GM23248 (cell line): ENCODE measurements around the gene SBK3. TPM values are rescaled to one million over a fixed set of nuclear protein-coding genes. Genes with fewer than 3 reads are reported as not detected.
"Not testable (repeated sequence)": the region's sequence is repeated elsewhere in the genome, so short reads cannot be mapped to it uniquely, and the experiment has no call there.

ENCODE experiments used
- DNase-seq: peaks from one replicate; pipeline ENCODE4 v3.0.0-alpha.2; 2015
- H2AFZ ChIP-seq: fragments of 200-600 bp; sonication (generic); 2 replicates; pipeline ENCODE4 v1.6.1; 2016; ENCODE audit warnings: antibody characterized with exemption
- H3F3A ChIP-seq: fragments of 200-600 bp; sonication (generic); 2 replicates; pipeline ENCODE4 v1.6.1; 2016; ENCODE audit warnings: mild to moderate bottlenecking, antibody characterized with exemption, mixed run types; ENCODE audit not compliant: insufficient read depth
- H3K27ac ChIP-seq: fragments of 200-600 bp; sonication (generic); 2 replicates; pipeline ENCODE4 v1.5.1; 2016; ENCODE audit warnings: mild to moderate bottlenecking
- H3K27me3 ChIP-seq: fragments of 200-600 bp; sonication (generic); replicated peaks from 2 replicates; pipeline ENCODE4 v1.6.1; 2016; ENCODE audit warnings: mild to moderate bottlenecking; ENCODE audit not compliant: insufficient read depth
- H3K36me3 ChIP-seq: fragments of 200-600 bp; sonication (generic); 2 replicates; pipeline ENCODE4 v1.6.1; 2016; ENCODE audit warnings: low read depth, mild to moderate bottlenecking
- H3K4me1 ChIP-seq: fragments of 200-600 bp; sonication (generic); 2 replicates; pipeline ENCODE4 v1.6.1; 2016; ENCODE audit warnings: mild to moderate bottlenecking; ENCODE audit not compliant: insufficient read depth
- H3K4me2 ChIP-seq: fragments of 200-600 bp; sonication (generic); one replicate; pipeline ENCODE4 v1.6.1; 2016; ENCODE audit warnings: mild to moderate bottlenecking; ENCODE audit not compliant: unreplicated experiment
- H3K4me3 ChIP-seq: fragments of 200-600 bp; sonication (generic); 2 replicates; pipeline ENCODE4 v1.5.1; 2016; ENCODE audit warnings: mild to moderate bottlenecking
- H3K79me2 ChIP-seq: fragments of 200-600 bp; sonication (generic); 2 replicates; pipeline ENCODE4 v1.6.1; 2016; ENCODE audit warnings: mild to moderate bottlenecking; ENCODE audit not compliant: insufficient read depth
- H3K9ac ChIP-seq: fragments of 200-600 bp; sonication (generic); 2 replicates; pipeline ENCODE4 v1.6.1; 2016; ENCODE audit warnings: mild to moderate bottlenecking
- H3K9me2 ChIP-seq: fragments of 200-600 bp; sonication (generic); 2 replicates; pipeline ENCODE4 v1.6.1; 2016; ENCODE audit warnings: mixed run types, mild to moderate bottlenecking, moderate library complexity; ENCODE audit not compliant: insufficient read depth
- H3K9me3 ChIP-seq: fragments of 200-600 bp; sonication (generic); one replicate; pipeline ENCODE4 v1.6.1; 2017; ENCODE audit warnings: low read depth
- H4K20me1 ChIP-seq: fragments of 200-600 bp; sonication (generic); 2 replicates; pipeline ENCODE4 v1.6.0; 2016; ENCODE audit not compliant: insufficient read depth
- EZH2 ChIP-seq: fragments of 200-600 bp; sonication (generic); IDR thresholded peaks from 2 replicates; pipeline ENCODE4 v1.6.1; 2018; ENCODE audit warnings: antibody characterized with exemption, mild to moderate bottlenecking; ENCODE audit not compliant: insufficient read depth, poor library complexity, severe bottlenecking
- EZH2phosphoT487 ChIP-seq: fragments of 200-600 bp; sonication (generic); IDR thresholded peaks from 2 replicates; pipeline ENCODE4 v1.6.1; 2018; ENCODE audit warnings: antibody characterized with exemption, moderate library complexity, mild to moderate bottlenecking, low read depth; ENCODE audit not compliant: insufficient read depth
- WGBS, 2 experiments: methylation state at CpG; one replicate each; pipeline ENCODE4 v1.1.6; 2015 to 2017; ENCODE audit warnings: low lambda C conversion rate in 2 of 2, low coverage in 1 of 2; ENCODE audit errors: missing lambda C conversion rate in 2 of 2; 5-methylcytosine and 5-hydroxymethylcytosine counted together
- in situ Hi-C: fragments of 300-500 bp; cut with MboI; formaldehyde crosslinking; loops from 2 replicates; pipeline ENCODE4 v1.15.0; 2020
- polyA plus RNA-seq: library from polyadenylated mRNA; unstranded; fragments of >200 nt; fragmentation: Nextera tagmentation; extraction: Ambion mirVana; gene quantifications from 2 replicates; pipeline ENCODE4 v1.2.1, GENCODE V29; 2016
- total RNA-seq: library from RNA; depleted of rRNA; stranded (reverse); fragments of >200 nt; shearing (Covaris generic); gene quantifications from 2 replicates; pipeline ENCODE4 v1.2.3, GENCODE V29; 2014

SBK3 gene
- total and polyA plus RNA-seq, 2 experiments from 2014 or later, result not detected

DNA sequence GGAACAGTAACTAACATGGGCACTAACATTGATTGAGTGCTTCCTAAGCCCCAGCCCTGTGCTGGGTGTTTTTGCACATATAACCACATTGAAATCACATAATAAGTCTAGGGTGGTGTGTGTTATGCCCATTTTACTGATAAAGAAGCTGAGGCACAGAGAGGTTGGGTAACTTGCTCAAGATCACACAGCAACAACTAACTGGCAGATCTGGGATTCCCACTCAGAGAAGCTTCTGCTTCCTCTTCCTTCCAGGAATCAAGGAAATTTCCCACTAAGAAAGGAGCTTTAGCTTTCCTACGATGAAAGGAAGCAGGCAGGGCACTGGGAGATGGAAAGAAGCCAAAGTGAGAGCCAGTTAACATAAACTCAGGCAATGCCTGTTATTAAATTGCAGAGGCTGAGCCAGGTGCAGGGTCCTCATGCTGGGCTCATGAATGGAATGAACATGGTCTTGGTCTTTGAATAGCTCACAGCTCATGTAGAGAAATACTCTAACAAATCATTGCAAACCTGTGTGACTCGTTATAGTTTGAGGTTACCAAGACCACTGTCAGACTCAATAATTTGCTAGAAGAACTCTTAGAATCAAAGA lies 47.0 kb downstream of the SBK3 start:
- H3K9ac ChIP-seq, result no peak overlapping the region
- H4K20me1 ChIP-seq, result no peaks in the 10 kb centered on the region
- no peak for DNase-seq
- H3F3A ChIP-seq, result 0 out of 2 replicates have a peak, but pooled peaks cover 6% of the 10 kb centered on the region
- no peak overlapping the region for H2AFZ ChIP-seq
- no peaks in the 10 kb centered on the region for H3K9me2 ChIP-seq
- H3K4me3 ChIP-seq, result no peak overlapping the region
- 38 to 53% methylated on average over 2 of the region's 2 CpGs for WGBS, 2 experiments
- in situ Hi-C loops, result no loop called here
- H3K27me3 ChIP-seq, result no peaks in the 10 kb centered on the region
- no peak overlapping the region for H3K4me2 ChIP-seq
- peaks cover 3% of the 10 kb centered on the region; the same call in 1 of the 2 replicates for H3K4me1 ChIP-seq
- H3K36me3 ChIP-seq, result no peaks in the 10 kb centered on the region
- H3K79me2 ChIP-seq, result no peaks in the 10 kb centered on the region
- no peaks in the 10 kb centered on the region for H3K9me3 ChIP-seq
- H3K27ac ChIP-seq, result no peak overlapping the region
- TF ChIP-seq EZH2 (no peak), EZH2phosphoT487 (no peak)

DNA sequence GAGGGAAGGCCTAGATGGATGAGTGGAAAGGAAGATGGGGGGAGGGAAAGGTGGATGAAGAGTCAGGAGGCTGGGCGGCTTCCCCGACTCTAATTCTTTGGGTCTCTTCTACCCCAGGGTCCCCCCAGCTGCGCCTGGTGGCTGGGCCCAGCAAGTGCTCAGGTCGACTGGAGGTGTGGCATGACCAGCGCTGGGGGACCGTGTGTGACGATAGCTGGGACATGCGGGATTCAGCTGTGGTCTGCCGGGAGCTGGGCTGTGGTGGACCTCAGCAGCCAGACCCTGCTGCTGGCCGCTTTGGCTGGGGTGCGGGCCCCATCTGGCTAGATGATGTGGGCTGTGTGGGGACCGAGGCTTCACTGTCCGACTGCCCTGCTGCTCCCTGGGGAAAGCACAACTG lies 47.6 kb downstream of the SBK3 start:
- no peak for TF ChIP-seq EZH2phosphoT487
- no peak for TF ChIP-seq EZH2
- H3K9me2 ChIP-seq, result no peaks in the 10 kb centered on the region
- H3K4me1 ChIP-seq, result peaks cover 9% of the 10 kb centered on the region; the same call in 1 of the 2 replicates
- no peak for DNase-seq
- H3K9me3 ChIP-seq, result no peaks in the 10 kb centered on the region
- 0 out of 2 replicates have a peak, but pooled peaks cover 6% of the 10 kb centered on the region for H3F3A ChIP-seq
- WGBS, 2 experiments, result 79 to 83% methylated on average over 12 to 13 of the region's 13 CpGs
- H3K79me2 ChIP-seq, result no peaks in the 10 kb centered on the region
- in situ Hi-C loops, result no loop called here
- H3K36me3 ChIP-seq, result no peaks in the 10 kb centered on the region
- H3K4me2 ChIP-seq, result no peak overlapping the region
- no peak overlapping the region for H2AFZ ChIP-seq
- H3K27me3 ChIP-seq, result no peaks in the 10 kb centered on the region
- no peaks in the 10 kb centered on the region for H4K20me1 ChIP-seq
- no peak overlapping the region for H3K27ac ChIP-seq
- no peak overlapping the region for H3K9ac ChIP-seq
- H3K4me3 ChIP-seq, result no peak overlapping the region

DNA sequence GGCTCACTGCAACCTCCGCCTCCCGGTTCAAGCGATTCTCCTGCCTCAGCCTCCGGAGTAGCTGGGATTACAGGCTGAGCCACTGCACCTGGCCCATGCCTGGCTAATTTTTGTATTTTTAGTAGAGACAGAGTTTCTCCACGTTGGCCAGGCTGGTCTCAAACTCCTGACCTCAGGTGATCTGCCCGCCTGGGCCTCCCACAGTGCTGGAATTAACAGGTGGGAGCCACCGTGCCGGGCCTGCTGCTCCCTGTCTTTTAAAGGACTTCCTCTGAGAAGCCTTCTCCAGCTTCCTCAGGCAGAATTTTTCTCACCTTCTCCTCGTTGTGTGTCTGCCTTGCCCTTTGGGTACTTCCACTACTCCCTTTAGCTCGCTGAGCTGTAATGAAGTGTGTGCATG lies 48.5 kb downstream of the SBK3 start:
- H3K4me2 ChIP-seq, H4K20me1 ChIP-seq, H3K27ac ChIP-seq, H3K9me3 ChIP-seq, H3K4me1 ChIP-seq, H3K27me3 ChIP-seq, in situ Hi-C loops, H3K9ac ChIP-seq, H3K9me2 ChIP-seq, H3K36me3 ChIP-seq, H3K79me2 ChIP-seq, H3F3A ChIP-seq, H3K4me3 ChIP-seq, DNase-seq, H2AFZ ChIP-seq: not testable (repeated sequence)
- 83% methylated on average over 10 of the region's 10 CpGs for WGBS, 2 experiments

DNA sequence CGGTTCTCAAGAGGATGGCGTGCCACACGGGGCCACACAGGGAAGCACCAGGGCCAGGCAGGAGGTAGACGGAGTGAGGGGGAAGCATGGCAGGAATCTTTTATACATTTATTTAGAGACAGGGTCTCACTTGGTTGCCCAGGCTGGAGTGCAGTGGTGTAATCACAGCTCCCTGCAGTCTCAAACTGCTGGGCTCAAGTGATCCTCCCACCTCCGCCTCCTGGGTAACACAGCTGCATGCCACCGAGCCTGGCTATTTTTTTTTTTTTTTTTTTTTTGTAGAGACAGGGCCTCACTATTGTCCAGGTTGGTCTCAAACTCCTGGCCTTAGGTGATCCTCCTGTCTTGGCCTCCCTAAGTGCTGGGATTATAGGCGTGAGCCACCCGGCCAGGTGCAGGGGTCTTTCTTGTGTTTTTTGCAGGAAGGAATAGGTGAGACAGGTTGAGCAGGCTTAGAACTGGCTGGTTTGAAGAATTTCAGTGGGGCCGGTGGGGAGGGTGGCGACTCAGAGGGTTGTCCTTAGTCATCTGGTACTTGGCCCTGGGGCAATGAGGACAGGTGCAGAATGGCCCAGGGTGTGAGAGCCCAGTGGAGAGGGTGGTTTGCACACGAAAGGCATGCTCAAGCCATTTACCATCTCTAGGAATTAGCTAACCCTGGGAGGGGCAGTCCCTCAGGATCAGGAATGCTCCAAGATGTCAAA lies 49.5 kb downstream of the SBK3 start:
- no peaks in the 10 kb centered on the region for H3K9me3 ChIP-seq
- in situ Hi-C loops, result no loop called here
- no peak overlapping the region for H3K9ac ChIP-seq
- H3K4me1 ChIP-seq, result peaks cover 10% of the 10 kb centered on the region; the same call in 1 of the 2 replicates
- no peaks in the 10 kb centered on the region for H3F3A ChIP-seq
- no peaks in the 10 kb centered on the region for H3K79me2 ChIP-seq
- no peak overlapping the region for H3K4me2 ChIP-seq
- no peaks in the 10 kb centered on the region for H3K36me3 ChIP-seq
- no peaks in the 10 kb centered on the region for H4K20me1 ChIP-seq
- TF ChIP-seq EZH2phosphoT487 (no peak), EZH2 (no peak)
- H3K4me3 ChIP-seq, result no peak overlapping the region
- 85% methylated on average over 11 of the region's 11 CpGs for WGBS, 2 experiments
- DNase-seq, result no peak
- H2AFZ ChIP-seq, result no peak overlapping the region
- no peaks in the 10 kb centered on the region for H3K9me2 ChIP-seq
- no peaks in the 10 kb centered on the region for H3K27me3 ChIP-seq
- H3K27ac ChIP-seq, result no peak overlapping the region
